Measurements from ENCODE around the gene ZNF160. TPM values are rescaled to one million over a fixed set of nuclear protein-coding genes. Genes with fewer than 3 reads are reported as not detected.
A peak's percentile ranks its signal among the peaks of the same experiment; 100 is the strongest.

Gene ZNF160
- total and polyA plus RNA-seq, 2 of the 8 experiments (the other 6 are each of a cell fraction or from before 2014, with no cell fraction given): 15.8 to 31.2 TPM

- TF ChIP-seq USF2 (IDR thresholded peaks at IDR 0.05; ENCODE audit: low read length) (no peak), NRF1 (IDR thresholded peaks at IDR 0.05; ENCODE audit: low read depth, low read length) (peak; percentile 50), BRCA1 (IDR thresholded peaks at IDR 0.05; ENCODE audit: low read depth, low read length) (no peak), SUZ12 (IDR thresholded peaks at IDR 0.05; ENCODE audit: low read length) (no peak), CTBP2 (IDR thresholded peaks at IDR 0.05; ENCODE audit: borderline replicate concordance, insufficient read depth, insufficient read length, low read length) (no peak), POLR2A (IDR thresholded peaks at IDR 0.05; ENCODE audit: control extremely low read depth in 1 of 2, low read depth in 2 of 2, low read length in 2 of 2) (no peak), SP1 (IDR thresholded peaks at IDR 0.05; ENCODE audit: low read depth, low read length) (no peak), BCL11A (IDR thresholded peaks at IDR 0.05; ENCODE audit: low read depth in 2 of 2, low read length in 2 of 2) (no peak), SIRT6 (IDR thresholded peaks at IDR 0.05; ENCODE audit: low read length) (no peak), GABPA (IDR thresholded peaks at IDR 0.05; ENCODE audit: borderline replicate concordance, insufficient read depth, low read length) (no peak), YY1 (IDR thresholded peaks at IDR 0.05; ENCODE audit: low read depth, low read length) (no peak), RXRA (IDR thresholded peaks at IDR 0.05; ENCODE audit: insufficient read depth, low read depth, low read length) (no peak), RNF2 (IDR thresholded peaks at IDR 0.05; ENCODE audit: borderline replicate concordance, low read depth, low read length, missing control alignments, poor library complexity, severe bottlenecking) (no peak)
These were observed 29.1 kb upstream of the ZNF160 start, which contains the start of gene ZNF415 (continued) for GRCh38 chr19:53132141-53132991.

Measured in H1 (cell line).